ENCODE results near the gene PACSIN1.

PACSIN1 gene

GRCh38 chr6:34568341-34569201 is 102.7 kb downstream of the PACSIN1 start:
- Histone ChIP-seq H4K12ac (ENCODE audit: low read depth, low read length) (no peak overlapping the region), H2BK12ac (ENCODE audit: low read length) (no peak overlapping the region), H3K9me3 (ENCODE audit: insufficient read depth, low read depth, low read length) (no peaks in the 10 kb centered on the region), H2BK5ac (ENCODE audit: low read depth, low read length, poor library complexity) (no peak overlapping the region), H4K91ac (ENCODE audit: low read depth, low read length) (no peak overlapping the region), H3K14ac (ENCODE audit: low read length) (no peak overlapping the region), H3K27me3 (ENCODE audit: insufficient read depth, low read length) (no peaks in the 10 kb centered on the region), H3K36me3 (ENCODE audit: control insufficient read depth in 1 of 2, insufficient read depth in 2 of 2, low read length in 2 of 2) (no peaks in the 10 kb centered on the region), H4K8ac (ENCODE audit: low read depth, low read length) (no peak overlapping the region), H2BK120ac (ENCODE audit: insufficient read depth, low read length, poor library complexity) (no peak overlapping the region), H3K4me3 (ENCODE audit: low read depth, low read length) (no peak overlapping the region), H3K4me2 (ENCODE audit: low read length) (no peak overlapping the region), H3K4me1 (ENCODE audit: control insufficient read depth in 1 of 2, insufficient read depth in 2 of 2, low read length in 2 of 2) (peaks cover 0 to 4% of the 10 kb centered on the region in 2 experiments), H2AK5ac (ENCODE audit: low read length) (no peak overlapping the region), H3K23ac (ENCODE audit: low read length) (no peak overlapping the region), H3K18ac (ENCODE audit: low read length) (peak overlapping the region; percentile 9), H3K79me1 (ENCODE audit: low read length) (peaks cover 2% of the 10 kb centered on the region), H3K4ac (ENCODE audit: low read depth, low read length) (no peak overlapping the region), H3K79me2 (ENCODE audit: control insufficient read depth, insufficient read depth, low read length, poor library complexity) (no peaks in the 10 kb centered on the region), H2AFZ (ENCODE audit: insufficient read depth, low read length, poor library complexity) (no peak overlapping the region), H3K9ac (ENCODE audit: low read length) (no peak overlapping the region), H3K27ac (ENCODE audit: low read depth, low read length) (no peak overlapping the region)
- WGBS (ENCODE audit: extremely low coverage, insufficient coverage, insufficient read length), result no CpG with 5 or more reads among the region's 12 CpGs
- peak in 1 of 2 donors; percentile 2 for DNase-seq

- Histone ChIP-seq H2BK120ac (ENCODE audit: insufficient read depth, low read length, poor library complexity) (no peak overlapping the region), H2AK5ac (ENCODE audit: low read length) (no peak overlapping the region), H3K14ac (ENCODE audit: low read length) (no peak overlapping the region), H3K27me3 (ENCODE audit: insufficient read depth, low read length) (no peaks in the 10 kb centered on the region), H4K12ac (ENCODE audit: low read depth, low read length) (no peak overlapping the region), H3K18ac (ENCODE audit: low read length) (no peak overlapping the region), H3K4ac (ENCODE audit: low read depth, low read length) (no peak overlapping the region), H4K91ac (ENCODE audit: low read depth, low read length) (no peak overlapping the region), H3K27ac (ENCODE audit: low read depth, low read length) (no peak overlapping the region), H3K4me3 (ENCODE audit: low read depth, low read length) (no peak overlapping the region), H3K4me2 (ENCODE audit: low read length) (no peak overlapping the region), H3K9ac (ENCODE audit: low read length) (no peak overlapping the region), H2AFZ (ENCODE audit: insufficient read depth, low read length, poor library complexity) (no peak overlapping the region), H3K79me1 (ENCODE audit: low read length) (peaks cover 2% of the 10 kb centered on the region), H3K79me2 (ENCODE audit: control insufficient read depth, insufficient read depth, low read length, poor library complexity) (no peaks in the 10 kb centered on the region), H3K9me3 (ENCODE audit: insufficient read depth, low read depth, low read length) (no peaks in the 10 kb centered on the region), H3K36me3 (ENCODE audit: control insufficient read depth in 1 of 2, insufficient read depth in 2 of 2, low read length in 2 of 2) (no peaks in the 10 kb centered on the region), H2BK5ac (ENCODE audit: low read depth, low read length, poor library complexity) (no peak overlapping the region), H2BK12ac (ENCODE audit: low read length) (no peak overlapping the region), H4K8ac (ENCODE audit: low read depth, low read length) (no peak overlapping the region), H3K4me1 (ENCODE audit: control insufficient read depth in 1 of 2, insufficient read depth in 2 of 2, low read length in 2 of 2) (peaks cover 0 to 4% of the 10 kb centered on the region in 2 experiments), H3K23ac (ENCODE audit: low read length) (no peak overlapping the region)
- no CpG with 5 or more reads among the region's 5 CpGs for WGBS (ENCODE audit: extremely low coverage, insufficient coverage, insufficient read length)
- no peak for DNase-seq
Measured at GRCh38 chr6:34569361-34569973, 103.6 kb downstream of the PACSIN1 start.

GRCh38 chr6:34570066-34570833 is 104.4 kb downstream of the PACSIN1 start:
- Histone ChIP-seq H3K9me3 (ENCODE audit: insufficient read depth, low read depth, low read length) (no peaks in the 10 kb centered on the region), H2AFZ (ENCODE audit: insufficient read depth, low read length, poor library complexity) (no peak overlapping the region), H3K79me2 (ENCODE audit: control insufficient read depth, insufficient read depth, low read length, poor library complexity) (no peaks in the 10 kb centered on the region), H2AK5ac (ENCODE audit: low read length) (no peak overlapping the region), H3K18ac (ENCODE audit: low read length) (no peak overlapping the region), H3K9ac (ENCODE audit: low read length) (no peak overlapping the region), H3K4me1 (ENCODE audit: control insufficient read depth in 1 of 2, insufficient read depth in 2 of 2, low read length in 2 of 2) (peaks cover 0 to 4% of the 10 kb centered on the region in 2 experiments), H3K27me3 (ENCODE audit: insufficient read depth, low read length) (no peaks in the 10 kb centered on the region), H3K4ac (ENCODE audit: low read depth, low read length) (no peak overlapping the region), H4K8ac (ENCODE audit: low read depth, low read length) (no peak overlapping the region), H3K4me3 (ENCODE audit: low read depth, low read length) (no peak overlapping the region), H3K79me1 (ENCODE audit: low read length) (peaks cover 2% of the 10 kb centered on the region), H3K23ac (ENCODE audit: low read length) (no peak overlapping the region), H2BK12ac (ENCODE audit: low read length) (no peak overlapping the region), H3K36me3 (ENCODE audit: control insufficient read depth in 1 of 2, insufficient read depth in 2 of 2, low read length in 2 of 2) (no peaks in the 10 kb centered on the region), H2BK120ac (ENCODE audit: insufficient read depth, low read length, poor library complexity) (no peak overlapping the region), H3K4me2 (ENCODE audit: low read length) (no peak overlapping the region), H3K14ac (ENCODE audit: low read length) (no peak overlapping the region), H3K27ac (ENCODE audit: low read depth, low read length) (no peak overlapping the region), H2BK5ac (ENCODE audit: low read depth, low read length, poor library complexity) (no peak overlapping the region), H4K91ac (ENCODE audit: low read depth, low read length) (no peak overlapping the region), H4K12ac (ENCODE audit: low read depth, low read length) (no peak overlapping the region)
- DNase-seq, result no peak
- 100% methylated on average over 3 of the region's 21 CpGs for WGBS (ENCODE audit: extremely low coverage, insufficient coverage, insufficient read length)

GRCh38 chr6:34571388-34571787 is 105.5 kb downstream of the PACSIN1 start:
- Histone ChIP-seq H4K91ac (ENCODE audit: low read depth, low read length) (no peak overlapping the region), H3K18ac (ENCODE audit: low read length) (no peak overlapping the region), H2AK5ac (ENCODE audit: low read length) (no peak overlapping the region), H3K23ac (ENCODE audit: low read length) (no peak overlapping the region), H3K27ac (ENCODE audit: low read depth, low read length) (no peak overlapping the region), H3K79me1 (ENCODE audit: low read length) (peaks cover 2% of the 10 kb centered on the region), H3K9me3 (ENCODE audit: insufficient read depth, low read depth, low read length) (no peaks in the 10 kb centered on the region), H3K79me2 (ENCODE audit: control insufficient read depth, insufficient read depth, low read length, poor library complexity) (no peaks in the 10 kb centered on the region), H3K4me3 (ENCODE audit: low read depth, low read length) (no peak overlapping the region), H3K9ac (ENCODE audit: low read length) (no peak overlapping the region), H2BK120ac (ENCODE audit: insufficient read depth, low read length, poor library complexity) (no peak overlapping the region), H4K12ac (ENCODE audit: low read depth, low read length) (no peak overlapping the region), H3K36me3 (ENCODE audit: control insufficient read depth in 1 of 2, insufficient read depth in 2 of 2, low read length in 2 of 2) (no peaks in the 10 kb centered on the region), H2BK5ac (ENCODE audit: low read depth, low read length, poor library complexity) (no peak overlapping the region), H3K14ac (ENCODE audit: low read length) (no peak overlapping the region), H2BK12ac (ENCODE audit: low read length) (no peak overlapping the region), H3K4ac (ENCODE audit: low read depth, low read length) (no peak overlapping the region), H3K4me2 (ENCODE audit: low read length) (no peak overlapping the region), H3K4me1 (ENCODE audit: control insufficient read depth in 1 of 2, insufficient read depth in 2 of 2, low read length in 2 of 2) (no peaks in the 10 kb centered on the region), H3K27me3 (ENCODE audit: insufficient read depth, low read length) (no peaks in the 10 kb centered on the region), H4K8ac (ENCODE audit: low read depth, low read length) (no peak overlapping the region), H2AFZ (ENCODE audit: insufficient read depth, low read length, poor library complexity) (no peak overlapping the region)
- no peak for DNase-seq
- WGBS (ENCODE audit: extremely low coverage, insufficient coverage, insufficient read length), result no CpG with 5 or more reads among the region's 9 CpGs

Data from trophoblast cell (in vitro differentiated cells and primary cell).